SK-N-SH (cell line): ENCODE data around the gene SLC22A23.

ENCODE experiments used
- GABPA ChIP-seq: IDR thresholded peaks from 2 replicates; pipeline ENCODE4 v1.4.0; 2012; ENCODE audit warnings: low read depth, mild to moderate bottlenecking
- MEF2A ChIP-seq: IDR thresholded peaks from 2 replicates; pipeline ENCODE4 v1.4.0; 2012; ENCODE audit warnings: low read depth, borderline replicate concordance
- NRF1 ChIP-seq: IDR thresholded peaks from 2 replicates; pipeline ENCODE4 v1.6.1; 2012; ENCODE audit warnings: low read depth, mild to moderate bottlenecking, low read length

DNA sequence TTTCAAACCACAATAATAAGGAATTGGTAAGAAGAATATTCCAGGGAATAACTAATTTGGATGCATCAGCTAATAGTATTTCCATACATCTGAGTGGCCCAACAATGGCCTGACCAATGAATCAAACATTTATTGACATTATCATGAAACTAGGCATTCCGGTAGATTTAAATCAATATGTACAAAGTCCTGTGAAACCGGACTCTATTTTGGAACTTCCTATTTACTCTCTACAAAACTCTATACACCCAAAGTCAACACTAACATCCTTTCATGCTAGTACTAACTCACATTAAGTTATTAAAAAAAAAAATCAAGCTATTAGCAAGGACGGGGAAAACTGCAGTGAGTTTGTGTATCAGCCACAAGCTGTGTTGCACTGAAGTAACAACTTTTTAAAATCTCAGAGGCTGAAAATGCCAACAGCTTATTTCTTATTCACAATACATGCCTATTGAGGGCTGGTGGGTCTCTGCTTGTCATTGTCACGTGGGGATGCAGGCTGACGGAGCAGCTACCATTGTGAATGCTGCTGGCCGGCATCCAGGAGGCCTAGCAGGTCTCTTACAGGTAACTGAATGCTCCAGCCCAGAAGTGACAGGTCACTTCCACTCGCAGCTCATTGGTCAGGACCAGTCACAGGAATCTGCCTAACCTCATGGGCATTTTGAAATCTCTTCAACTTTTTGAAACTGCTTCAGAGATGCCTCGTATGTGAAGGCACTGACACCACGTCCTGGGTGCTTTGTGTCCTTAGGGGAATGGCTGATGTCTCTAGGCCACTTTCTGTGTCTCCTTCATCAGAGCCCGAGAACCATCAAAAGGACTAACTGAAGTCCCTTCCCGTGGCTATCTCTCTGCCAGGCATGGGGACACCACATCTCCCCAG lies 76.3 kb downstream of the SLC22A23 start:
- TF ChIP-seq GABPA (no peak), MEF2A (no peak), NRF1 (no peak)
